Ramos (cell line): ENCODE results near the gene FUOM.

Source experiments
- in situ Hi-C: fragments of 300-500 bp; cut with MboI; formaldehyde crosslinking; loops from one replicate; pipeline ENCODE4 v1.14.3; 2022; ENCODE audit warnings: low sequenced_read_pairs; ENCODE audit not compliant: unreplicated experiment

The FUOM gene

DNA sequence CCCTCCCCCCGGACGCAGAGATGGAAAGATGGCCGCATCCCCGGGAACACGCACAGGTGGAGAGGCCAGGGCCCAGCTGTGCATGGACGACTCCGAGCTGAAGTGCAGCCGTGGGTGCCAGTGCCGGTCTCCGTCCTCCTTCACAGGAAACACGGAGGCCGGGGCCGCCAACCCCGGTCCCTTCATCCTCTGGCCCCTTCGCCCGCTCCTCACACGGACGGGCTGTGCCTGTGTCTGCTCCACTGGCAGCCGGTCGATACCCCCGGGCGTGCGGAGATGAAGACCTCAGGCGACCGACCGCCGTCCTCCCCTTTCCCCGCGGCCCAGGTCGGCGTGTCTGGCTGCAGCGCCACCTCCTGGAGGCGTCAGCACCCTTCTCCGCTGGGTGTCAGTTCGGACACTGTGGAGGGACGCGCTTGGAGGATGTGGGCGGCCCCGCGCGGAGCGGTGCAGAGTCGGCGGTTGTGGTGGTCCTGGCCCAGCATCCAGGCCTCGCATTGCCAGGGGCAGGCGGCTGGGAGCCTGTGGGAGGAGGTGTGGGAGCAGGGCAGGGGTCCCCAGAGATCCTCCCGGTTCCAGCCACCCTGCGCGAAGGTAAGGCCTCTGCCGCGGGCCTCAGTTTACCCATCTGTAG, 39.2 kb downstream of the FUOM start:
- in situ Hi-C loops, result no loop called here

DNA sequence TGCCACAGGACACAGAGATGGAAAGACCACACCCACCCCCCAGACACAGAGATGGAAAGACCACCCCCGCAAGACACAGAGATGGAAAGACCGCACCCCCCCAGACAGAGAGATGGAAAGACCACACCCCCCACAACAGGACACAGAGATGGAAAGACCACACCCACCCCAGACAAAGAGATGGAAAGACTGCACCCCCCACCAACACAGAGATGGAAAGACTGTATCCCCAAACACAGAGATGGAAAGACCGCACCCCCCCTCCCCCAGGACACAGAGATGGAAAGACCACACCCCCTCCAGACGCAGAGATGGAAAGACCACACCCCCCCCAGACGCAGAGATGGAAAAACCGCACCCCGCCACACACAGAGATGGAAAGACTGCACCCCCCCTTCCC, 41.1 kb downstream of the FUOM start:
- in situ Hi-C loops, result no loop called here

DNA sequence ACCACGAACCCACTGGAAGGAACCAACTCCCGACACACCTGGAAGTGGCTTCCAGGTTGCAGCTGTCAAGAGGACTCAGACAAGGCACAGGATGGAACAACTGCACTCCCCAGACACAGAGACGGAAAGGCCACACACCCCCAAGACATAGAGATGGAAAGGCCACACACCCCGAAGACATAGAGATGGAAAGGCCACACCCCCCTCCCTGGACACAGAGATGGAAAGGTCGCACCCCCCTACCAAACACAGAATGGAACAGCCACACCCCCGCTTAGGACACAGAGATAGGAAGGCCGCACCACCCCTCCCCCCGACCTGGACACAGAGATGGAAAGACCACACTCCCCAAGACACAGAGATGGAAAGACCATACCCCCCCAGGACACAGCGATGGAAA, 41.6 kb downstream of the FUOM start:
- in situ Hi-C loops, result no loop called here

DNA sequence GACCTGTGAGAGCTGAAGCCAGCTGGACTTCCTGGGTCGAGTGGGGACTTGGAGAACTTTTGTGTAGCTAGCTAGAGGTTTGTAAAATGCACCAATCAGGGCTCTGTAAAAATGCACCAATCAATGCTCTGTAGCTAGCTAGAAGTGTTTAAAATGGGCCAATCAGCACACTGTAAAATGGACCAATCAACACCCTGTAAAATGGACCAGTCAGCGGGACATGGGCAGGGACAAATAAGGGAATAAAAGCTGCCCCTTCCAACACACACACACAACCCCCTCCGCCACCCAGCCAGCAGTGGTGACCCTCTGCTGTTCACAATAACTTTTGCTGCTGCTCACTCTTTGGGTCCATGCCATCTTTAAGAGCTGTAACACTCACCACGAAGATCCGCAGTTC, 42.0 kb downstream of the FUOM start:
- in situ Hi-C loops, result no loop called here

DNA sequence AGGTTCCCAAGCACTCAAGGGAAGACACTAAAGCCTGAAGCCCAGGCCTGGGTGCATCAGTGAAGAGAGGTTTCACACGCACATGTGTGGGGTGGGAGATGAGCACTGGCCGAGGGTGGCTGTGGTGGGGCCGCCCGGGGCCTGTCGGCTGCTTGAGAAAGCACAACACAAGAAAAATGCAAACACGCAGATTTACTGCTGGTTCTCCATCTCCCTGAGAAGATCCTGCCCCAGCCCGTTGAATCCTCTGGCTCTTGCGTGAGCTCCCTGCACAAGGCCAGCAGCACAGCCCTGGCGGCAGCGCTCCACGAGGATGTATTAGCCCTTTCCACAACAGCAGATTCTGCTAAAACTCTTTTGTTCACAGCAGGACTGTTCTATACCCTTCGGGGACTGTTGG, 42.9 kb downstream of the FUOM start:
- in situ Hi-C loops, result no loop called here

DNA sequence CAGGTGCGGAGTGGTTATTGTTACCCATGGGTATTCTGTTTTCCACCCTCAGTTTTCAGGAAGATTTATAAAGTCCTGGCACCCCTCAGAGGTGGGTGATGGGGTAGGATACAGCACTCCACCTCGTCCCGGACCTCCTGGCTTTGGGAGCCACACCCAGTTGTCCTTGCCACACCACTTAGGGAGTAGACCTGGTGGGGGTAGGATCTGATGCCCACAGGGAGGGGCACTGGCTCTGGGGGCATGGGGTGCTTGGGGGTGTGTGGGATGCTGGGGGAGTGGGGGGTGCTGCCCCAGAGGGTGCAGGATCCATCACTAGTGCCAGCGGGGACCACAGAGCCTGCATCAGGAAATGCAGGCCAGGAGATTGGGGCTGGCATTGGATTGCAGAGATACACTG, 44.6 kb downstream of the FUOM start:
- in situ Hi-C loops, result no loop called here

DNA sequence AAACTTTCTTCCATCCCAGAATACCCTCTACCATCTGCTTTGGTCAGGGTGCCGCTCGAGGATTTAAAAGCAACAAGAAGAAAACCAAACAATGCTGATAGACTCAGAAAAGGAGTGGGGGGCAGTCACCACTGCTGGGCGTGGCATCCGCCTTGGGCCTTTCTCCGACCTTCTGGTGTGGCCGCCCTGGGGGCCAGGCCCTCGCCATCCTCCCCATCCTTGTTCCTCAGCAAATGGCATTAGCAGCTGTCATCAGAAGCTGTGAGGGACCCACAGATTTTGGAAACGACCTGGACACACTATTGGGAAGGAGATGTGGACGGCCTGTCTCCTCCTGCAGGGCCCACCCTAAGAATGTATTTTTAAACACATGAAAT, 45.1 kb downstream of the FUOM start:
- in situ Hi-C loops, result no loop called here

DNA sequence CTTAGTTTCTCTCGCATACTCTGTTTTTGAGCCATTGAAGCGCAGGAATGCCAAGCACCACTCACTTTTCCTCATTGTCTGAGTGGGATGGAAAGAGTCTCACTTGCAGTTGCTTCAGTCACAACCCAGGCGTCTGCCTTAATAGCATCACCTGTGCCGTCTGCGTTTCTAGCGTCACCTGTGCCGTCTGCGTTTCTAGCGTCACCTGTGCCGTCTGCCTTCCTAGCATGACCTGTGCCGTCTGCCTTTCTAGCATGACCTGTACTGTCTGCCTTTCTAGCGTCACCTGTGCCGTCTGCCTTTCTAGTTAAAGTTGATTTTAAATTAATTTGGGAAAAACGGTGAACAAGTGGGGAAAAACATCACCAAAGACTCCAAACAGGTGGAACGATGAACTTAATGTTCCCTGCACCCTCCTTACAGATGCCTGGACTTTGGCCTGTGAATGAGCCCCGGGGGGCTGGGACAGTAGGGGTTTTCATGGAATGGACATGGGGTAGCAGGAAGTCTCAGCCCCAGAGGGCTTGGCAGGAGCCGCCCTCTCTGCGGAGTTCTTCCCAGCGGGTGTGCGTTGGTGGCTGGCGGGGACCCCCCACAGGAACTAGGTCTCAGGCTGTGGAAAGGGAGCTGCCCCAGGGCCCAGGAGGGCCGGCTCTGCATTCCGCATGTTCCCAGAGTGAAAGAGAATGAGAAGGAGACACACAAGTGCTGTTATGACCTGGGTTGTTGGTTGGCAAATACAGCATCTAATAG, 45.6 kb downstream of the FUOM start:
- in situ Hi-C loops, result no loop called here

DNA sequence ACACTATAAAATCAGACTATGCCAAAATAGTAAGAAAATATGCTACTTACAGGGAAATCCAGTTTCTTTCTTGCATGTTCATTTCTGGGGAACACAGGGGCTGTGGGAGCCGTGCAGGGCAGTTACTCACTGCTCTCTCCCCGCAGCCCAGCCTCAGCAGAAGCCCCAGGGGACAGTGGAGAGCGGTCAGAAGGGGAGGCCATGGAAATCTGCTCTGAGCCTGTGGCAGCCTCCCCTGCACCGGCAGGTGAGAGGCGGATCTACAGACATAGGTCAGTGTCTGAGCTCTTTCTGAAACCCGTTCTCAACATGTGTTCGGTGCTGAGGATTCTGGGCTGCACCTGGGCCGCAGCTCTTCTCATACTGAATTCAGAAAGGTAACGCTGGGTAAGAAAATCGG, 46.2 kb downstream of the FUOM start:
- in situ Hi-C loops, result no loop called here

DNA sequence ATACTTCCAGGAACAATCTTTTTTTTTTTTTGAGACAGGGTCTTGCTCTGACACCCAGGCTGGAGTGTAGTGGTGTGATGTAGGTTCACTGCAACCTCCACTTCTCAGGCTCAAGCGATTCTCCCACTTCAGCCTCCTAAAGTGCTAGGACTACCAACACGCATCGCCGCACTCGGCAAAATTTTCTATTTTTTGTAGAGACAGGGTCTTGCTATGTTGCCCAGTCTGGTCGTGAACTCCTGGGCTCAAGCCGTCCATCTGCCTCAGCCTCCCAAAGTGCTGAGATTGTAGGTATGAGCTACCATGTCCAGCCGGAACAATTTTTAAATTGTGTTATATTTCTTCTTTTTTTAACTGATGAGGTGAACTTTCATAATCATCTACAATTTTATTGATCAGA, 47.0 kb downstream of the FUOM start:
- in situ Hi-C loops, result no loop called here

DNA sequence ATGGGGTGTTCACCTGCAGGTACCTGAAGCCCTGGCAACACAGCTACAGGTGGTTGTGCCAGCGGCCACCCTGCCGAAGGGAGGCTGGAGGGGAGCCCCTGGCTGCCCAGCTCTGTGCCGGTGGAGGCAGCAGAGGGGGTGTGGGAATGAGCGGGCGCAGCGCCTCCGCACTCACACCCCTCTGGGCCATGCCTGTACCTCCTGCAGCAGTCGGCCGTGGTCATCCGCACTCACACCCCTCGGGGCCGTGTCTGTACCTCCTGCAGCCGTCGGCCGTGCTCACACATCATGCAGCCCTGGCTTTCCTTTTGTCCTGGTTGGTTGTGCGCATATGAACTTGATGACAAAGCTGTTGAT, 47.4 kb downstream of the FUOM start:
- in situ Hi-C loops, result no loop called here

DNA sequence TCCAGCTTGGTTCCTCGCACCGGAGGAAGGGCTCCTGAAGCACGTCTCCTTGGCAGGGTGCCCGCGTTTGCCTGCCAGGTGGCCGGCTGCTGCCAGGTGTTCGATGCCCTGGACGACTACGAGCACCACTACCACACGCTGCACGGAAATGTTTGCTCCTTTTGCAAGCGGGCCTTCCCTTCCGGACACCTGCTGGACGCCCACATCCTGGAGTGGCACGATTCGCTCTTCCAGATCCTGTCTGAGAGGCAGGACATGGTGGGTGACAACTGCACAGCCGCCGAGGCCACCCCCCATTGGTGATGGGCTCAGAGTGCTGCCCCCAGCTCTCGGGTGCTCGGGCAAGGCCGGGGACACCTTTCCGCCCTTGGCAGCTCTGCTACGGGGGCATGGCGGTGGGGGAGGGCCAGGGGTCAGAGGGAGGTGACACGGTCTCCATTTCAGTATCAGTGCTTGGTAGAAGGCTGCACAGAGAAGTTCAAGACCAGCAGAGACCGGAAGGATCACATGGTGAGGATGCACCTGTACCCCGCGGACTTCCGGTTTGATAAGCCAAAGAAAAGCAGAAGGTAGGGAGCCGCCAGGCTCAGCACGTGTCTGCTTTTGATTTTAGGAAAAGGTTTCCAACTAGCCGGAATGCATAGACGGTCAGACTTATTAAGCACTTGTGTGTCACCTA, 48.0 kb downstream of the FUOM start:
- in situ Hi-C loops, result no loop called here

DNA sequence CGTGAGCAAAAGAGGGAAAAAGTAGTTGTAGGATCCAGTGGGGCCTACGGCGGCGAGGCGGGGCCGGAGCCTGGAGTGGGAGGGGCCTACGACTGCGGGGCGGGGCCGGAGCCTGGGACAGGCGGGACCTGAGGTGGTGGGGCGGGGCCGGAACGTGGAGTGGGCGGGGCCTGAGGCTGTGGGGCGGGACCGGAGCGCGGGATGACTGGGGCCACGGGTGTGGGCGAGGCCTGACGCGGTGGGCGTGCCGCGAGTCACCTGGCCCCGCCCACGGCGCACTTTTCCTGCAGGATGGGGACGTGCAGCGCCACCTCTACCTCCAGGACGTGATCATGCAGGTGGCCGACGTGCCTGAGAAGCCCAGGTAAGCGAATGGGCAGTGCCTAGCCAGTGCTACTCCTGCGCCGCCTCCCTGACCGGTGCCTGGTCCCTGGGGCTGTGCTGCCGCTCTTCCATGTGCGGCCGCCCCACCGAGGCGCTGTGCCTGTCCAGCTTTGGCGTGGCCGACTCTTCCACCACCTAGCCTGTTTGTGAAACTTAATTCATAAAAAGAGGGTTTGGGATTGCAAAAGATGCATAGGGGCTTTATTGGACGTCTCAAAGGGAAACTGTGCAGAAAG, 48.6 kb downstream of the FUOM start:
- in situ Hi-C loops, result no loop called here

DNA sequence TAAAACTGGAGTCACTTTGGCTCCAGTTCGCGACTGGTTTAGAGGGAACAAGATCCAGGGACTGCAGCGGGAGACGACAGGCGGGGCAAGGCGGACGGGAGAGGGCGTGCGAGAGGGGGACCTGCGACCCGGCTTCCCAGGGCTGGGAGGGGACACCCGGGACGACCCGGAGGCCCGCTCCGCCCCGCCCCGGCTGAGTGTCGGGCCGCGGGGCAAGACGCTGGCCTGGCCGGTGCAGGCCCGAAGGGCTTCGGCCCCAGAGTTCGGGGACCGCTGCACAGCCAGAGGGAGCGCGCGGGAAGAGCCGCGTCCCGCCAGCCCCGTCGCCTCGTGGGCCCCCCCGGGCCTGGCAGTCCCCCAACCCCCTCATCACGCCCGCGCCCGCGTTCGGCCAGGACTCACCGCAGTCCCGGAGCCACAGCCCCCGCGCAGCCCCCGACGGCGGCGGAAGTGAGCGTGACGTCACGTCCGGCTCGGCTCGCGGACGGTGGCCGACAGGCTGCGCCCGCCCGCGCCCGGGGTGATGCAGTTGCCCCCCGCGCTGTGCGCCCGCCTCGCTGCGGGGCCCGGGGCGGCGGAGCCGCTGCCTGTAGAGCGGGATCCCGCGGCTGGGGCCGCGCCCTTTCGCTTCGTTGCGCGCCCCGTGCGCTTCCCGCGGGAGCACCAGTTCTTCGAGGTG, 49.3 kb downstream of the FUOM start, which contains the start of the genes TUBGCP2 and ZNF511:
TUBGCP2 (minus strand) TSS at position 452 of the 679 bp plus-strand sequence. CDS start 5,931 bp downstream, outside the sequence.
ZNF511 (plus strand) TSS at position 494 of the 679 bp plus-strand sequence; CDS start at position 524, 30 bp downstream.
- in situ Hi-C loops, result no loop called here

DNA sequence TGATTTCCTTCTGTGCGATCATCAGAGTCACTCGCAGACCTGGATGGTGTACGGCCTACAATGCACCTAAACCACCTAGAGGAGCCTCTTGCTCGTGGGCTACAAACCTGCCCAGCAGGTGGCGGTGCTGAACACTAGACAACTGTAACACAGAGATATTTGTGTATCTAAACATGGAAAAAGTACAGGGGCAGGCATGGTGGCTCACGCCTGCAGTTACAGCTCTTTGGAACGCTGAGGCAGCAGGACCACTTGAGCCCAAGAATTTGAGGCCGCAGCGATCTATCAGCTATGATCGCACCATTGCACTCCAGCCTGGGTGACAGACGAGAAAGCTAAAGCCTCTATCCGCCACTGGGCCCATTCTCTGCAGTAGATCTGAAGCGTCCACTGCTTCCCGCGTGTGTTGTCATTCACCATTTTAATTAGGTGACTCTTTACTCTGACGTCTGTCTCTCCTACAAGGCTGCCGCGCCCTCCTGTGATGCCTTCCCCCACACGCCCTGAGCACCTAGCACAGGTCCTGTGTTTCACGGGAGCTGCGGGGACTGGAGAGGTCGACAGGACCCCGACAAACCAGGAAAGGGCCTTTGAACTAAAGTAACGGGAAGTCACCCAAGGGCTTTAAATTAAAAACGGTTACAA, 49.9 kb downstream of the FUOM start:
- in situ Hi-C loops, result no loop called here

DNA sequence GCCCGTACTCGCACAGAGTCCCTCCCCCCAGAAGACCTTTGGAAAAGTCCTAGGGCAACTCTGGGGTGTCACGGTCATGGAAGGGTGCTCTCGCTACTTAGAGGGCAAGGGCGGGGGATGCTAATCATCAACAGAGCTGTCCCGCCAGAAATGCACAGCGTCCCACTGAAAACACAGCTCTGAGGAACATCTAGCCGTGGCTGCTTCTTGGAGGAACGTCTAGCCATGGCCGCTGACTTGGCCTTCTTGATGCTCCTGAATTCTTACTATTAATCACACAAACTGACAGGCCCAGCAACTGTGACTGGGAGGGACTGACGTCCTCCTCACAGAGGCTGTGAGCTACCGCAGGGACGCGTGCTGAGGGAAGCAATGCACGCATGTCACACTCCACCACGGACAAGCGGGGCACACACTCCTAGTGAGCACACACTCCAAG, 50.9 kb downstream of the FUOM start:
- in situ Hi-C loops, result no loop called here

DNA sequence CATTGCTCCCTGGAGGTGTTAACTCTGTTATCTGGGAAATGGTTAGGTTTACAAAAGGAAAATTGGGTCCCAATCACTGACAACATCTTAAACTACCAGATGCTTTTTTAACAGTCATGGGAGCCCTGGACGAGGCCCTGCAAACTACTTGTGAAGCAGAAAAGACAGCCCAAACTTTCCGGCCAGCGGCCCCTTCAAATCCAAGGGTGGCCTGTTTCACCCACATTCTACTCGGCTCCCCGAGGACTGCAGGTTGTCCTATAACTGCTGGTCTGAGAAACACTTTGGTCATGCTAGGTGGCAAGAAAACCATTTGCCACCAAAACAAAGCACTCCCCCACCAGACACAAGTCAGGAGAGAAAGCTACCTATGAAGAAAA, 51.7 kb downstream of the FUOM start:
- in situ Hi-C loops, result no loop called here
